Breast epithelium (tissue), 3 donors: ENCODE measurements around the gene ST14.

Experiments used
- CTCF ChIP-seq, 3 donors: fragments of 450-650 bp; IDR thresholded peaks; one replicate each; pipeline ENCODE4 v1.5.1; 2016 to 2017; ENCODE audit warnings: antibody characterized with exemption in 3 of 3, mild to moderate bottlenecking in 3 of 3, moderate library complexity in 3 of 3
- POLR2A ChIP-seq: fragments of 450-650 bp; IDR thresholded peaks from one replicate; pipeline ENCODE4 v1.6.1; 2016; ENCODE audit warnings: antibody characterized with exemption, mild to moderate bottlenecking, moderate library complexity
- POLR2AphosphoS5 ChIP-seq, 3 donors: sonication (generic); formaldehyde crosslinking; IDR thresholded peaks; one replicate each; pipeline ENCODE4 v1.6.1; 2017; ENCODE audit warnings: antibody characterized with exemption in 3 of 3

- TF ChIP-seq CTCF (IDR thresholded peaks at IDR 0.05), result no peak
- TF ChIP-seq POLR2AphosphoS5 (IDR thresholded peaks at IDR 0.05), result no peak
- TF ChIP-seq POLR2A, result no peak
Measured at GRCh38 chr11:130188047-130188446, 28.5 kb downstream of the ST14 start.
